SU-DHL-6 (cell line): Measurements from ENCODE around the gene DAO.

ENCODE experiments used
- CTCF ChIP-seq: fragments of 200-600 bp; sonication (generic); IDR thresholded peaks from one replicate; pipeline ENCODE4 v1.5.1; 2017; ENCODE audit warnings: antibody characterized with exemption, mild to moderate bottlenecking, low read length, moderate library complexity; ENCODE audit not compliant: insufficient read depth, poor library complexity, severe bottlenecking
- EZH2phosphoT487 ChIP-seq: fragments of 200-600 bp; sonication (generic), shearing (Covaris generic); conservative IDR thresholded peaks from 2 replicates; pipeline ENCODE4 v1.6.1; 2018; ENCODE audit warnings: mild to moderate bottlenecking, antibody characterized with exemption, low read length, moderate library complexity, mixed read lengths

GRCh38 chr12:108859923-108860291 lies 20.0 kb upstream of the DAO start:
- no peak for TF ChIP-seq CTCF
- no peak for TF ChIP-seq EZH2phosphoT487
